ENCODE results near the gene MALL.
A peak's percentile ranks its signal among the peaks of the same experiment; 100 is the strongest.
"Not testable (repeated sequence)": the region's sequence is repeated elsewhere in the genome, so short reads cannot be mapped to it uniquely, and the experiment has no call there.

The MALL gene

GRCh38 chr2:110115291-110116032, at the start of gene MALL:
Gene MALL (minus strand): TSS chr2:110115822. CDS start chr2:110115792, 30 bp downstream.
- H3K4me1 ChIP-seq (ENCODE audit: control insufficient read depth in 1 of 2, insufficient read depth in 2 of 2, low read length in 2 of 2), result peaks cover 0 to 11% of the 10 kb centered on the region in 2 donors
- no peaks in the 10 kb centered on the region for H3K36me3 ChIP-seq (ENCODE audit: control insufficient read depth in 1 of 2, insufficient read depth in 2 of 2, low read length in 2 of 2)
- H3K27me3 ChIP-seq (ENCODE audit: low read depth, low read length), result peaks cover 17% of the 10 kb centered on the region
- H3K9me3 ChIP-seq (ENCODE audit: control insufficient read depth in 1 of 2, low read length in 2 of 2), result no peaks in the 10 kb centered on the region
- peak within 1 kb of the TSS; percentile 54 for H3K4me3 ChIP-seq (ENCODE audit: low read depth in 1 of 2, low read length in 2 of 2)
- H3K27ac ChIP-seq (ENCODE audit: low read length), result peak within 1 kb of the TSS; percentile 77

GRCh38 chr2:110157153-110157793, 41.7 kb upstream of the MALL start:
- Histone ChIP-seq H3K4me1 (ENCODE audit: control insufficient read depth in 1 of 2, insufficient read depth in 2 of 2, low read length in 2 of 2) (peaks cover 0 to 2% of the 10 kb centered on the region in 2 donors), H3K27me3 (ENCODE audit: low read depth, low read length) (no peaks in the 10 kb centered on the region), H3K9me3 (ENCODE audit: control insufficient read depth in 1 of 2, low read length in 2 of 2) (no peaks in the 10 kb centered on the region), H3K4me3 (ENCODE audit: low read depth in 1 of 2, low read length in 2 of 2) (no peak overlapping the region), H3K36me3 (ENCODE audit: control insufficient read depth in 1 of 2, insufficient read depth in 2 of 2, low read length in 2 of 2) (peaks cover 0 to 5% of the 10 kb centered on the region in 2 donors), H3K27ac (ENCODE audit: low read length) (no peak overlapping the region)

- not testable (repeated sequence) for H3K4me1 ChIP-seq (ENCODE audit: control insufficient read depth in 1 of 2, insufficient read depth in 2 of 2, low read length in 2 of 2); H3K27ac ChIP-seq (ENCODE audit: low read length); H3K36me3 ChIP-seq (ENCODE audit: control insufficient read depth in 1 of 2, insufficient read depth in 2 of 2, low read length in 2 of 2); H3K9me3 ChIP-seq (ENCODE audit: control insufficient read depth in 1 of 2, low read length in 2 of 2); H3K4me3 ChIP-seq (ENCODE audit: low read depth in 1 of 2, low read length in 2 of 2); H3K27me3 ChIP-seq (ENCODE audit: low read depth, low read length)
Measured at GRCh38 chr2:110154828-110155227, 39.2 kb upstream of the MALL start.

- H3K27ac ChIP-seq (ENCODE audit: low read length); H3K9me3 ChIP-seq (ENCODE audit: control insufficient read depth in 1 of 2, low read length in 2 of 2); H3K4me1 ChIP-seq (ENCODE audit: control insufficient read depth in 1 of 2, insufficient read depth in 2 of 2, low read length in 2 of 2); H3K27me3 ChIP-seq (ENCODE audit: low read depth, low read length); H3K36me3 ChIP-seq (ENCODE audit: control insufficient read depth in 1 of 2, insufficient read depth in 2 of 2, low read length in 2 of 2); H3K4me3 ChIP-seq (ENCODE audit: low read depth in 1 of 2, low read length in 2 of 2): not testable (repeated sequence)
Measured at GRCh38 chr2:110154188-110154587, 38.6 kb upstream of the MALL start.

GRCh38 chr2:110153416-110153815, 37.8 kb upstream of the MALL start:
- Histone ChIP-seq H3K4me3 (ENCODE audit: low read depth in 1 of 2, low read length in 2 of 2) (no peak overlapping the region), H3K4me1 (ENCODE audit: control insufficient read depth in 1 of 2, insufficient read depth in 2 of 2, low read length in 2 of 2) (peaks cover 0 to 2% of the 10 kb centered on the region in 2 donors), H3K36me3 (ENCODE audit: control insufficient read depth in 1 of 2, insufficient read depth in 2 of 2, low read length in 2 of 2) (peaks cover 0 to 3% of the 10 kb centered on the region in 2 donors), H3K27me3 (ENCODE audit: low read depth, low read length) (no peaks in the 10 kb centered on the region), H3K9me3 (ENCODE audit: control insufficient read depth in 1 of 2, low read length in 2 of 2) (no peaks in the 10 kb centered on the region), H3K27ac (ENCODE audit: low read length) (no peak overlapping the region)

- Histone ChIP-seq H3K27me3 (ENCODE audit: low read depth, low read length) (no peaks in the 10 kb centered on the region), H3K4me1 (ENCODE audit: control insufficient read depth in 1 of 2, insufficient read depth in 2 of 2, low read length in 2 of 2) (peaks cover 0 to 2% of the 10 kb centered on the region in 2 donors), H3K4me3 (ENCODE audit: low read depth in 1 of 2, low read length in 2 of 2) (no peak overlapping the region), H3K9me3 (ENCODE audit: control insufficient read depth in 1 of 2, low read length in 2 of 2) (no peaks in the 10 kb centered on the region), H3K36me3 (ENCODE audit: control insufficient read depth in 1 of 2, insufficient read depth in 2 of 2, low read length in 2 of 2) (peaks cover 0 to 3% of the 10 kb centered on the region in 2 donors), H3K27ac (ENCODE audit: low read length) (no peak overlapping the region)
Measured at GRCh38 chr2:110152943-110153342, 37.3 kb upstream of the MALL start.

- no peak overlapping the region for H3K4me3 ChIP-seq (ENCODE audit: low read depth in 1 of 2, low read length in 2 of 2)
- peaks cover 0 to 2% of the 10 kb centered on the region in 2 donors for H3K4me1 ChIP-seq (ENCODE audit: control insufficient read depth in 1 of 2, insufficient read depth in 2 of 2, low read length in 2 of 2)
- H3K27me3 ChIP-seq (ENCODE audit: low read depth, low read length), result no peaks in the 10 kb centered on the region
- peaks cover 0 to 3% of the 10 kb centered on the region in 2 donors for H3K36me3 ChIP-seq (ENCODE audit: control insufficient read depth in 1 of 2, insufficient read depth in 2 of 2, low read length in 2 of 2)
- no peak overlapping the region for H3K27ac ChIP-seq (ENCODE audit: low read length)
- H3K9me3 ChIP-seq (ENCODE audit: control insufficient read depth in 1 of 2, low read length in 2 of 2), result no peaks in the 10 kb centered on the region
Measured at GRCh38 chr2:110149330-110150220, 34.0 kb upstream of the MALL start.

- Histone ChIP-seq H3K36me3 (ENCODE audit: control insufficient read depth in 1 of 2, insufficient read depth in 2 of 2, low read length in 2 of 2) (peaks cover 0 to 9% of the 10 kb centered on the region in 2 donors), H3K9me3 (ENCODE audit: control insufficient read depth in 1 of 2, low read length in 2 of 2) (no peaks in the 10 kb centered on the region), H3K4me1 (ENCODE audit: control insufficient read depth in 1 of 2, insufficient read depth in 2 of 2, low read length in 2 of 2) (no peaks in the 10 kb centered on the region), H3K27ac (ENCODE audit: low read length) (no peak overlapping the region), H3K4me3 (ENCODE audit: low read depth in 1 of 2, low read length in 2 of 2) (no peak overlapping the region), H3K27me3 (ENCODE audit: low read depth, low read length) (no peaks in the 10 kb centered on the region)
Measured at GRCh38 chr2:110146945-110147332, 31.3 kb upstream of the MALL start.

GRCh38 chr2:110146183-110146944, 30.7 kb upstream of the MALL start:
- Histone ChIP-seq H3K27ac (ENCODE audit: low read length) (no peak overlapping the region), H3K36me3 (ENCODE audit: control insufficient read depth in 1 of 2, insufficient read depth in 2 of 2, low read length in 2 of 2) (peaks cover 0 to 9% of the 10 kb centered on the region in 2 donors), H3K9me3 (ENCODE audit: control insufficient read depth in 1 of 2, low read length in 2 of 2) (no peaks in the 10 kb centered on the region), H3K27me3 (ENCODE audit: low read depth, low read length) (no peaks in the 10 kb centered on the region), H3K4me3 (ENCODE audit: low read depth in 1 of 2, low read length in 2 of 2) (no peak overlapping the region), H3K4me1 (ENCODE audit: control insufficient read depth in 1 of 2, insufficient read depth in 2 of 2, low read length in 2 of 2) (no peaks in the 10 kb centered on the region)

GRCh38 chr2:110143982-110144381, 28.4 kb upstream of the MALL start:
- Histone ChIP-seq H3K9me3 (ENCODE audit: control insufficient read depth in 1 of 2, low read length in 2 of 2) (no peaks in the 10 kb centered on the region), H3K4me1 (ENCODE audit: control insufficient read depth in 1 of 2, insufficient read depth in 2 of 2, low read length in 2 of 2) (no peaks in the 10 kb centered on the region), H3K4me3 (ENCODE audit: low read depth in 1 of 2, low read length in 2 of 2) (no peak overlapping the region), H3K27me3 (ENCODE audit: low read depth, low read length) (no peaks in the 10 kb centered on the region), H3K36me3 (ENCODE audit: control insufficient read depth in 1 of 2, insufficient read depth in 2 of 2, low read length in 2 of 2) (peaks cover 0 to 6% of the 10 kb centered on the region in 2 donors), H3K27ac (ENCODE audit: low read length) (no peak overlapping the region)
